ENCODE data around the gene ABL1.

DNA sequence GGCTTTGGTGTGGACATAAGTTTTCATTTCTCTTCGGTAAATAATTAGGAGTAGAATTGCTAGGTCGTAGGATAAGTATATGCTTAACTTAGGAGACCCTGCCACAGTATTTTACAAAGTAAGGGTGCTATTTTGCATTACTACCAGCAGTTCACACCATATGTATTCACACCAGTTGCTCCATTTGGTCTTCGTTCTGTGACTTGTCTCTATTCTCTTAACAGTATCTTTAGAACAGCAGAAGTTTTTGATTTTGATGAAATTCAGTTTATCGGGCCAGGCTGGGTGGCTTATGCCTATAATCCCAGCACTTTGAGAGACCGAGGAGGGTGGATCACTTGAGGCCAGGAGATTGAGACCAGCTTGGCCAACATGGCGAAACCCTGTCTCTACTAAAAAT, 17.1 kb upstream of the ABL1 start:
- TF ChIP-seq CTCF (IDR thresholded peaks at IDR 0.05 in 8 of 11, conservative IDR thresholded peaks at IDR 0.05 in 3 of 11) (no peak), POLR2A (IDR thresholded peaks at IDR 0.05) (no peak), POLR2AphosphoS5 (IDR thresholded peaks at IDR 0.05) (no peak)
